HTERT RPE-1 (cell line): ENCODE measurements around the gene WDR18.

Experiments
- in situ Hi-C: fragments of 300-500 bp; cut with MboI; formaldehyde crosslinking; loops from 4 replicates; pipeline ENCODE4 v1.14.3; 2020; ENCODE audit warnings: low sequenced_read_pairs

Gene WDR18

GRCh38 chr19:964116-964520 lies 20.0 kb upstream of the WDR18 start:
- in situ Hi-C loops = no loop called here

- in situ Hi-C loops = no loop called here
Observed at GRCh38 chr19:964761-965694, 19.1 kb upstream of the WDR18 start.

GRCh38 chr19:966485-967088 lies 17.6 kb upstream of the WDR18 start:
- in situ Hi-C loops = no loop called here

- in situ Hi-C loops = no loop called here
Observed at GRCh38 chr19:970695-971094, 13.4 kb upstream of the WDR18 start.

GRCh38 chr19:971795-972194 lies 12.3 kb upstream of the WDR18 start:
- in situ Hi-C loops = no loop called here

- in situ Hi-C loops = no loop called here
Observed at GRCh38 chr19:972281-972680, 11.9 kb upstream of the WDR18 start.

GRCh38 chr19:973726-974563 lies 10.2 kb upstream of the WDR18 start:
- in situ Hi-C loops = no loop called here

GRCh38 chr19:974564-975257 lies 9.4 kb upstream of the WDR18 start:
- in situ Hi-C loops = no loop called here

- in situ Hi-C loops = no loop called here
Observed at GRCh38 chr19:976476-976875, 7.7 kb upstream of the WDR18 start.

GRCh38 chr19:977058-977464 lies 7.1 kb upstream of the WDR18 start:
- in situ Hi-C loops = no loop called here

GRCh38 chr19:979318-979741 lies 4.8 kb upstream of the WDR18 start:
- in situ Hi-C loops = no loop called here

GRCh38 chr19:980133-980998 lies 3.8 kb upstream of the WDR18 start:
- in situ Hi-C loops = no loop called here

GRCh38 chr19:982567-983170 lies 1.5 kb upstream of the WDR18 start:
- in situ Hi-C loops = no loop called here

- in situ Hi-C loops = no loop called here
Observed at GRCh38 chr19:986083-986482, 1.9 kb downstream of the WDR18 start.

GRCh38 chr19:988081-988480 lies 3.9 kb downstream of the WDR18 start:
- in situ Hi-C loops = no loop called here

GRCh38 chr19:988510-988909 lies 4.4 kb downstream of the WDR18 start:
- in situ Hi-C loops = no loop called here

GRCh38 chr19:989381-990081 lies 5.4 kb downstream of the WDR18 start:
- in situ Hi-C loops = no loop called here

- in situ Hi-C loops = no loop called here
Observed at GRCh38 chr19:990119-990571, 6.0 kb downstream of the WDR18 start.

- in situ Hi-C loops = no loop called here
Observed at GRCh38 chr19:990746-991145, 6.6 kb downstream of the WDR18 start.
